Activated CD4-positive, alpha-beta memory T cell treated with anti-CD3 and anti-CD28 coated beads, Interleukin-2, amount 10 ng/mL, durations not matched to agents 7 days and 5 days (primary cell): ENCODE measurements around the gene VAMP8. TPM values are rescaled to one million over a fixed set of nuclear protein-coding genes. Genes with fewer than 3 reads are reported as not detected.
A peak's percentile ranks its signal among the peaks of the same experiment; 100 is the strongest.
"Not testable (repeated sequence)": the region's sequence is repeated elsewhere in the genome, so short reads cannot be mapped to it uniquely, and the experiment has no call there.

Experiments used
- CTCF ChIA-PET: fragments of 350-600 bp; sonication (Branson Sonifier 250); formaldehyde crosslinking; loops from one replicate; lab custom pipeline; 2021; ENCODE audit warnings: antibody characterized with exemption, inconsistent platforms; lab: Charles Lee
- POLR2A ChIA-PET: fragments of 350-600 bp; sonication (Branson Sonifier 250); formaldehyde crosslinking; loops from one replicate; lab custom pipeline; 2021; ENCODE audit warnings: antibody characterized with exemption; lab: Charles Lee
- DNase-seq: peaks from one replicate; pipeline ENCODE4 v3.0.0-alpha.2; 2020
- H3K27ac Mint-ChIP-seq: one replicate; pipeline ENCODE4 v1.8.0; 2021; ENCODE audit warnings: mild to moderate bottlenecking, mixed read lengths
- H3K27me3 Mint-ChIP-seq: one replicate; pipeline ENCODE4 v1.8.0; 2021; ENCODE audit warnings: mixed read lengths
- H3K36me3 Mint-ChIP-seq: one replicate; pipeline ENCODE4 v1.8.0; 2021; ENCODE audit warnings: low read depth, mixed read lengths
- H3K4me1 Mint-ChIP-seq: one replicate; pipeline ENCODE4 v1.8.0; 2021; ENCODE audit warnings: mixed read lengths
- H3K4me3 Mint-ChIP-seq: one replicate; pipeline ENCODE4 v1.8.0; 2021; ENCODE audit warnings: mild to moderate bottlenecking, mixed read lengths
- H3K9me3 Mint-ChIP-seq: one replicate; pipeline ENCODE4 v1.8.0; 2021; ENCODE audit warnings: mixed read lengths
- total RNA-seq, 2 experiments: library from RNA; stranded (reverse); gene quantifications; one replicate each; pipeline ENCODE4 v1.2.3, GENCODE V29; 2021

VAMP8 gene
- total RNA-seq, 2 experiments from 2014 or later = 132 to 133 TPM

DNA sequence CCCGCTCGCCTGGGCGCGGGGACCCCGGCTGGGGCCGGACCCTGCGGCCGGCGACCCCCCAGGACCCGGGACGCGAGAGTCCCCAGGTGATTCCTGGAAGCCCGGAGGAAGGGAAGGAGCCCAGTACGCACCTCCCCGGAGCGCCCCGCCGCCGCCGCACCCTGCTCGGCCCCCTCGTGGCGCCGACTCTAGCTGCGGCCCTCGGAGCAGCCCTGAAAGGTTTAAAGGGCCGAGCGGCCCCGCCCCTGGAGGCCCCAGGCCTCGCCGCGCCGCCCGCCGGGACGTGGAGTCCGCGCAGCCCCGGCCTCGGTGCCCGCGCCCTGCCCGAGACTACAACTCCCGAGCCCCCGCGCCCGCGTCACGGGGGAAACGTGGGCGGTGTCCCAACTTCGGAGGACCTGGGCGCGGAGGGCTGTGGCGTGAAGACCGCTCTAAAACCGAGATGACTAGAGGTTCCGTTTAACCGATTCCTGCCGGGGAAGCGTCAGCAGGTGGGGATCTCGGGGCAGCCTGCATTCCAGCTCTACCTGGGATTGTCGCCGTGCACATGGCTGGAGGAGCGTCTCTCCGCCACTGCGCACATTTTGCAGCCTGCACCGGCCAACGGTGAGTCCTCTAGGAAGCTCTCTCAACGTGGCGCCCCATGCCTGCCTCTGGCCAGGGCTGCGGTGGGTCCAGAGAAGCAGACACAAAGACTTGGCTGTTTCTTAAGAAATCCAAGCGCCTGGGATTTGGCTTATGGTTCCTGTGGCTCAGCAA is 25.3 kb downstream of the VAMP8 start, which contains the start of gene TMEM150A:
Gene TMEM150A, minus strand, starts transcription at position 223 of the 759 bp plus-strand sequence. CDS start 750 bp downstream, outside the sequence.
- ChIA-PET POLR2A (interaction anchor here (0.7 to 8.1 kb wide), 6 partner anchors 7 to 64 kb away, joined by 3 to 40 read pairs (median 6); partner anchors contain the start of genes C2orf68, MAT2A, RNF181 and USP39), CTCF (interaction anchor here (0.7 to 1.5 kb wide), 2 partner anchors 9 to 46 kb away, joined by 4 read pairs; partner anchors contain the start of gene C2orf68)
- DNase-seq = peak; percentile 81
- H3K27ac Mint-ChIP-seq = no peak within 1 kb of the TSS
- H3K27me3 Mint-ChIP-seq = peaks cover 2% of the 10 kb centered on the region
- peak within 1 kb of the TSS; percentile 71 for H3K4me3 Mint-ChIP-seq
- no peaks in the 10 kb centered on the region for H3K9me3 Mint-ChIP-seq
- peaks cover 3% of the 10 kb centered on the region for H3K36me3 Mint-ChIP-seq
- H3K4me1 Mint-ChIP-seq = peaks cover 13% of the 10 kb centered on the region

DNA sequence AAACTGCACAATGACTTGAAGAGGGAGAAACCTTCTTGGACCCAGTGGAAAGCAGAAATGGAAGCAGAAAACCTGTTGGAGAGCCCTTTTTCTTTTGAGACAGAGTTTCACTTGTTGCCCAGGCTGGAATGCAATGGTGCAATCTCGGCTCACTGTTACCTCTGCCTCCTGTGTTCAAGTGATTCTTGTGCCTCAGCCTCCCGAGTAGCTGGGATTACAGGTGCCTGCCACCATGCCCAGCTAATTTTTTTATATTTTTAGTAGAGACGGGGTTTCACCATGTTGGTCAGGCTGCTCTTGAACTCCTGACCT is 26.7 kb downstream of the VAMP8 start:
- DNase-seq, H3K4me3 Mint-ChIP-seq, H3K9me3 Mint-ChIP-seq, H3K27ac Mint-ChIP-seq, H3K27me3 Mint-ChIP-seq: not testable (repeated sequence)
- ChIA-PET CTCF (interaction anchor here (1.2 kb wide), 1 partner anchor 184 kb away, joined by 3 read pairs; no protein-coding TSS in a partner anchor), POLR2A (interaction anchor here (0.7 to 8.1 kb wide), 4 partner anchors 8 to 94 kb away, joined by 4 to 40 read pairs (median 20); partner anchors contain the start of genes C2orf68, RNF181 and USP39)
- Mint-ChIP-seq H3K36me3 (peaks cover 13% of the 10 kb centered on the region), H3K4me1 (peaks cover 22% of the 10 kb centered on the region)

DNA sequence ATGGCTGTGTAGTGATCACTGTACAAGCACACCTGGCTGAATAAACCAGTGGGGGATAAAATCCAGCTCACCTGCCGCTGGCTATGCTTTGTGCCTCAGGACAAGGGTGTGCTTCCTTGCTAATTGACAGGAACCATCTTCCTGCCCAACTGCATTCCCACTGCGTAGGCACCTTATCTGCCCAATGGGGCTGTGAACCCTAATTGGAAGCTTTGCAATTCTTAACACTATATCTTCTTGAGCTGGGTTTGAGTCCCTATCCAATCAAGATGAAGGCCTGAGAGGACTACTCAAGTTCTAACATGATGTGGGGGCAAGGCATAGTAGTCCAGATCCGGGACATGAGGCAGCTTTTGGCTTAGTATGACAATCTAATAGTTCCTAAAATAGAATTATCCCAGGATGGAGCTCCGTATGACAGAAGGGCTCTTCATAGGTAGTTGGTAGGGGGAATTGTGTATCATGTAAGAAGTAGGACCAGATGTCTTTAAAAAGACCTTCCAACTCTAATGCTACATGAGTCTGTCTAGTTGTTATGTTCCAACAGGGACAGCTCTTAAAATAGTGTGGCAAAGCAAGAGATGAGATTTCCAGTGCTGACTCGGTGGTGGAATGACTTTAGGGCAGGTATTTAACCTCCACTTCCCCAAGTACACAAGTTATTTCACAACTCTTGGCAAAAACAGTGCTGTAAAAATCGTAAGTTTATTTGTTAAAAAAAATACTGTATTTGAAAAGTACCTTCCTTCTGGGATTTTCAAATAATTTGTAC is 27.4 kb downstream of the VAMP8 start:
- H3K9me3 Mint-ChIP-seq = no peaks in the 10 kb centered on the region
- ChIA-PET POLR2A (interaction anchor here (0.7 to 8.1 kb wide), 5 partner anchors 7 to 94 kb away, joined by 3 to 40 read pairs (median 14); partner anchors contain the start of genes C2orf68, MAT2A, RNF181 and USP39), CTCF (interaction anchor here (0.9 to 1.2 kb wide), 2 partner anchors 9 to 185 kb away, joined by 3 read pairs; partner anchors contain the start of gene RNF181)
- H3K4me3 Mint-ChIP-seq = no peak overlapping the region
- peaks cover 26% of the 10 kb centered on the region for H3K4me1 Mint-ChIP-seq
- peaks cover 2% of the 10 kb centered on the region for H3K27me3 Mint-ChIP-seq
- no peak overlapping the region for H3K27ac Mint-ChIP-seq
- peaks cover 17% of the 10 kb centered on the region for H3K36me3 Mint-ChIP-seq
- DNase-seq = no peak

DNA sequence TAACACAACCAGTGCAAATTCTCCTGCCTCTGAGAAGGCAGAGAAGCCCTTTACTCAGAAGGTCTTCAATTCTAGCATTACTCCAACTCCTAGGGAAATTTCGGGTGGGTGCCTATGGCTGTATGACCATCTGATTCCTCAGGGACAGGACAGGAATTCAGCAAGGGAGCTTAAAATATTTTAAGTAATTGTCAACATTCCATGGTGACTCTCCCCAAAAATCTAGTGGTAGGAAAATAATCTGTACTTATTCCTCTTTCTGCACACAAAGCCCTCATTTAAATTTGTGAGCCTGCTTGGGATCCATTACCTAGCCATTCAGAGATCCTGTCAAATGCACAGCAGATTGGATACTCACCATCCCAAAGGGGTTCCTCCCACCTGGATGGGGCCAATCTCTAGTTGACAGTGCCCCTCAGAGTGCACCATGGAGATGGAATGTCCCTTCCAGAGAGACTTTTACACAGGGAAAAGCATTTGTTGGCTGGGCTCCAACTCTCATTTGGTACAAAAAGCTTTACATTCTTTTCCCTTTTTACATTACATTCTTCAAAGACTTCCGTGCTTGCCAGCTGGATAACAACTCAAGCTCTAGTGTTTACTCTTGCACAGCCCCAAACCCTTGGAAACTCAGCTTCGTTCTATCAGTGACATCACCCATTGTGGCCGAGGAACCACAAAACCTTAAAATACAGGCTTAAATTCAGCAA is 28.2 kb downstream of the VAMP8 start:
- Mint-ChIP-seq H3K27ac (no peak overlapping the region), H3K9me3 (no peaks in the 10 kb centered on the region), H3K27me3 (peaks cover 2% of the 10 kb centered on the region), H3K36me3 (peaks cover 21% of the 10 kb centered on the region), H3K4me3 (no peak overlapping the region), H3K4me1 (peaks cover 31% of the 10 kb centered on the region)
- ChIA-PET CTCF (interaction anchor here (0.9 to 1.6 kb wide), 3 partner anchors 10 to 186 kb away, joined by 3 read pairs; partner anchors contain the start of gene RNF181), POLR2A (interaction anchor here (0.6 to 8.1 kb wide), 6 partner anchors 10 to 278 kb away, joined by 3 to 40 read pairs (median 4); partner anchors contain the start of genes MAT2A, RNF181, TGOLN2 and USP39)
- DNase-seq = no peak

DNA sequence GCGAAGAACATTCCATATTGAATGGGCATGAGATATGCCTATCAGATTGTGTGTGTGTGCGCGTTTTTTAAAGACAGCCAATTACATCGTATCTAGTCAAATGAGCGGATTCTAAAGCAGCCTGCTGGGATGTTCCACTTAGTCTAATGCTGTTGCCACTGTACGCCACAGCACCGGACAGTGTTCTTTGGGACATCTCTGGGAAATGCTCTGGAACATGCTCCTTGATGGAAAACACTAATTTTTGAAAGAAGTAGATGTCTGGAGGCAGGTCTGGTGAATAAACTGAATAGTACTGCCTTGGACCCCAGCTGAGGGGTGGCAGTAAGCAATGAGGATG is 28.7 kb downstream of the VAMP8 start:
- Mint-ChIP-seq H3K4me1 (peaks cover 31% of the 10 kb centered on the region), H3K36me3 (peaks cover 21% of the 10 kb centered on the region), H3K27me3 (peaks cover 2% of the 10 kb centered on the region), H3K4me3 (no peak overlapping the region), H3K9me3 (no peaks in the 10 kb centered on the region), H3K27ac (no peak overlapping the region)
- no peak for DNase-seq
- POLR2A ChIA-PET = interaction anchor here (0.6 to 8.1 kb wide), 5 partner anchors 10 to 279 kb away, joined by 3 to 40 read pairs (median 4); partner anchors contain the start of genes RNF181, TGOLN2 and USP39
- CTCF ChIA-PET = interaction anchor here (1.6 kb wide), 1 partner anchor 15 kb away, joined by 3 read pairs; no protein-coding TSS in a partner anchor

DNA sequence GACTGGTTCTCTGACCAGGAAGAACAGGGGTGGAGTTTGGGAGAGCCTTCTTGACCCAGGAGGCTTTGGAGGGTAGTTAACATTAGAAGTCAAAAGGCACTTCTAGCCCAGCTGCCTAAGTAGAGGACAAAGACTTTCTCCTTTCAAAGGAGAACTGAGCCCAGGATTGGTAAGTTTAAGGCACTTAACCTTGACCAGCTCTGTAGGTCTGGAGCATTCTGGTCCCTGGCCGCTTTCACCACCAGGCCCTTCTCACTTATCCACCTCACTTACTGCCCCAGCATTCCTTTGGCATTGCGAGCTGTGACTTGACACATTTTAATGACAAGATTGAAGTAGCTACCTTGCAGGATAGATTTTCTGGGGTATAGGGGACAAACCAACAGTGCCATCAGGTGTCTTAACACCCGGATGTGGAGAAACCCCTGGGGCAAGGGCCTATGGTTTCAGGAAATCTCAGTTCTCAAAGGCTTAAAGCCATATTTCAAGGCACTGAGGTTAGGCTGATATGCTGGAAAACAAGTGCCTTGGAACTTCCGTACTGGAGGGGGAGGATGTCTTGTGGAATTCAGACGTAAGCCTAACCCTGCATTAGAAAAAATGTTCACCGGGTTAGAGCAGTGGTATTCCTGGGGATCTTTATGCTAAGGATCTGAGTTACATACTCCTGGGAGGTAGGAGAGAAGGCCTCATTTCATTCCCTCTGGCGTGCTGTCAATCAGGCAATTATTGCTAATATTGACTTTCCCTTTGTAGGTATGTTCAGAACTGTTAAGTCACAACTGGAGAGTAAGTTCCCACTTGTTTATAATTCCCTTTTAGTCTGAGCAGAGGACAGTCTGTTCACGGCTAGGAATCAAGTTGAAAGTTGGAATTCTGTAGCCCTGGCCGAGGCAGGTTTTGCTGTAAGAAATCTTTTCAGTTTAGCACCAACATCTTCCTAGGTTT is 30.2 kb downstream of the VAMP8 start:
- CTCF ChIA-PET = interaction anchor here (1.0 kb wide), 1 partner anchor 207 kb away, joined by 4 read pairs; no protein-coding TSS in a partner anchor
- Mint-ChIP-seq H3K9me3 (no peaks in the 10 kb centered on the region), H3K27me3 (peaks cover 2% of the 10 kb centered on the region), H3K4me3 (no peak overlapping the region), H3K36me3 (peaks cover 25% of the 10 kb centered on the region), H3K27ac (no peak overlapping the region), H3K4me1 (peaks cover 35% of the 10 kb centered on the region)
- POLR2A ChIA-PET = interaction anchor here (3.8 to 8.1 kb wide), 2 partner anchors 8 to 12 kb away, joined by 27 to 40 read pairs; partner anchors contain the start of genes RNF181 and USP39
- no peak for DNase-seq

DNA sequence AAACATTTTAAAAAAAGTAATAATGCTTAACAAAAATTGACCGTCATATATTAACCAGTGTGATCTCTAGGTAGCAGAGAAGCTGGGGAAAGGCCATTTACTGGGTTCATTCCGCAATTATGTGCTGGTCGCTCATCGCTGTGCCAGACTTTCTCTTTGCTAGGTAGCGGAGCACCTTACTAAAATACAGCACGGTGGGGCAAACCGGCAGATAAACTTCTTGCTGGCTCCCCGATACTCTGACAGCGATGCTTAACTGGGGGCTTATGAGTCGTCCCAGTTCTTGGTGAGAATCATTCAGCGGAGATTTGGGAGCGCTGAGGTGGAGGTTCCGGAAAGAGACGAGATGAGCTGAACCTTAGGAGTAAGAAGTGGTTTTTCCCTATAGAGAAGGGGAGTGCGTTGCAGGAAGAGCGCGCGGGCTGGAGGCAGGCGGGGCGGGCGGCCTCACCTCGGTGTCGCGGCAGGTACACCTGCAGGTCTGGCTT is 33.9 kb downstream of the VAMP8 start:
- Mint-ChIP-seq H3K27ac (peak overlapping the region; percentile 80), H3K27me3 (no peaks in the 10 kb centered on the region), H3K4me1 (peaks cover 44% of the 10 kb centered on the region), H3K9me3 (no peaks in the 10 kb centered on the region), H3K36me3 (peaks cover 27% of the 10 kb centered on the region), H3K4me3 (peak overlapping the region; percentile 94)
- POLR2A ChIA-PET = interaction anchor here (0.9 to 3.9 kb wide), 16 partner anchors 8 to 284 kb away, joined by 3 to 38 read pairs (median 4); partner anchors contain the start of genes MAT2A, RNF181, TMEM150A and VAMP5
- no peak for DNase-seq
- CTCF ChIA-PET = interaction anchor here (0.9 to 1.7 kb wide), 3 partner anchors 8 to 59 kb away, joined by 4 to 5 read pairs (median 5); partner anchors contain the start of gene TMEM150A

DNA sequence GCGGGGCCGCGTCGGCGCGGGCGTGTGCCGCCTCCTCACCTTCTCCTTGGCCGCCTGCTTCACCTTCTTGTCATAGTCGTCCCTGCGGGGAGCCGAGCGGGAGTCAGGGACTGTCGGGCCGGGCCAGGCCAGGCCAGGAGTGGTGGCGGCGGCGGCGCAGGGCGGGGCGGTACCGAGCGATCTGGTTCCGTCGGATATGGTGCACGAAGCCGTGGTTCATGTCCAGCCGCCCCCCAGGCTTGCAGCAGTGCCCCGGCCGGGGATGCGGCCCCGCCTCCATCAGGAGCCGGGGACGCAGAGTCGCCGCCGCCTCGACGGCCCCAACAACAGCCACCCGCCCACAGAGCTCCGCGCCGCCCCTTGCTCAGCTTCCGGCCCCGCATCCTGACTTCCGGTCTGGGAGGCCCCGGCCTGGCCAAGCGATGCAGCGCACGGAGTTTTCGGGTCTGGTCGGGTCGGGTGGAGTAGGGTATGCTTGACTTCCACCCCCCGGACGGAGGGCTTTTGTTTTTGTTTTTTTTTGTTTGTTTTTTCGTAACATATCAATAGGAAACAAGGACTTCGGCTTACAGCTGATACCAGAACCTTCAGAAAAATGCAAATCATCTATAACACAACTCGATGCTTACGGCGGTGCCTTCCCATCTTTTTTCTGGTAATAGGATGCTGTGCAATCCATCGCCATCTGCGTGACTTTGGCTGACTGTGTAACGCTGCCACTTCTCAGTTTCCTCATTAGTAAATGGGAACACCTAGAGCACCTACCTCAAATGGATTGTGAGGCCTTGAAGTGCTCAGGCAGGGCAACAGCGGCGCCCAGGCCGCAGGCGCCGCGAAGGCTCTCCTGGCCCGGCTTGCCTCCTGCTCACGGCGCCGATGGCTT is 34.6 kb downstream of the VAMP8 start, which contains the start of gene C2orf68:
Gene C2orf68, minus strand, starts transcription at position 362 of the 883 bp plus-strand sequence. Its CDS starts 82 bp downstream, at position 280.
- no peaks in the 10 kb centered on the region for H3K27me3 Mint-ChIP-seq
- H3K4me3 Mint-ChIP-seq = peak within 1 kb of the TSS; percentile 94
- ChIA-PET POLR2A (interaction anchor here (0.9 to 3.9 kb wide), 17 partner anchors 8 to 285 kb away, joined by 3 to 38 read pairs (median 4); partner anchors contain the start of genes MAT2A, RNF181, TMEM150A and VAMP5), CTCF (interaction anchor here (0.9 to 1.7 kb wide), 3 partner anchors 9 to 60 kb away, joined by 4 to 5 read pairs (median 5); partner anchors contain the start of gene TMEM150A)
- peaks cover 46% of the 10 kb centered on the region for H3K4me1 Mint-ChIP-seq
- peak within 1 kb of the TSS; percentile 86 for H3K27ac Mint-ChIP-seq
- DNase-seq = peak; percentile 90
- H3K36me3 Mint-ChIP-seq = peaks cover 27% of the 10 kb centered on the region
- no peaks in the 10 kb centered on the region for H3K9me3 Mint-ChIP-seq

DNA sequence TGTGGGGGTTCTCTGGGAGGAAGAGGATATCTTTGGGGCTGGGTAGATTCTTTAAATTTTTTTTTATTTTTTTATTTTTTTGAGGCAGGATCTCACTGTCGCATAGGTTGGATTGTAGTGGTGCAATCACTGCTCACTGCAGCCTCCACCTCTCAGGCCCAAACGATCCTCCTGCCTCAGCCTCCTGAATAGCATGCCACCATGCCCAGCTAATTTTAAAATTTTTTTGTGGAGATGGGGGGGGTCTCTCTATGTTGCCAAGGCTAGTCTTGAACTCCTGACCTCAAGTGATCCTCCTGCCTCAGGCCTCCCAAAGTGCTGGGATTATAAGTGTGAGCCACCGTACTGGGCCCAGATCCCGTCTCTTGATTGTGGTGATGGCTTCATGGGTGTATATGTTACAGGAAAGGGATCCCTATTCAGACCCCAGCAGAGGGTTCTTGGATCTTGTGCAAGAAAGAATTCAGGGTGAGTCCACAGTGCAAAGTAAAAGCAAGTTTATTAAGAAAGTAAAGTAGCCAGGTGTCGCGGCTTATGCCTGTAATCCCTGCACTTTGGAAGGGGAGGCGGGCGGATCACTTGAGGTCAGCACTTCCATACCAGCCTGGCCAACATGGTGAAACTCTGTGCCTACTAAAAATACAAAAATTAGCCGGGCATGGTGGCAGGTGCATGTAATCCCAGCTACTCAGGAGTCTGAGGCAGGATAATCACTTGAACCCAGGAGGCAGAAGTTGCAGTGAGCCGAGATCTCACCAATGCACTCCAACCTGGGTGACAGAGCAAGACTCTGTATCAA is 36.5 kb downstream of the VAMP8 start:
- H3K27ac Mint-ChIP-seq = no peak overlapping the region
- ChIA-PET CTCF (no interaction called here), POLR2A (interaction anchor here (1.0 to 4.4 kb wide), 3 partner anchors 11 to 19 kb away, joined by 3 to 41 read pairs (median 40); partner anchors contain the start of genes RNF181 and TMEM150A)
- H3K9me3 Mint-ChIP-seq = no peaks in the 10 kb centered on the region
- peaks cover 52% of the 10 kb centered on the region for H3K4me1 Mint-ChIP-seq
- H3K27me3 Mint-ChIP-seq = no peaks in the 10 kb centered on the region
- DNase-seq = no peak
- peaks cover 27% of the 10 kb centered on the region for H3K36me3 Mint-ChIP-seq
- no peak overlapping the region for H3K4me3 Mint-ChIP-seq
